Hepatocyte (in vitro differentiated cells): ENCODE measurements around the gene SNRPD3.

ENCODE experiments used
- EZH2phosphoT487 ChIP-seq: fragments of 200-600 bp; sonication (generic); IDR thresholded peaks from one replicate; pipeline ENCODE4 v1.6.1; 2018; ENCODE audit warnings: antibody characterized with exemption, mild to moderate bottlenecking, low read depth, moderate library complexity; ENCODE audit not compliant: unreplicated experiment, severe bottlenecking
- TF ChIP-seq, protein P1 (sequence below): fragments of 200-600 bp; sonication (generic); IDR thresholded peaks from 2 replicates; pipeline ENCODE4 v1.5.1; 2016; ENCODE audit warnings: antibody characterized with exemption, mild to moderate bottlenecking; ENCODE audit not compliant: poor library complexity

DNA sequence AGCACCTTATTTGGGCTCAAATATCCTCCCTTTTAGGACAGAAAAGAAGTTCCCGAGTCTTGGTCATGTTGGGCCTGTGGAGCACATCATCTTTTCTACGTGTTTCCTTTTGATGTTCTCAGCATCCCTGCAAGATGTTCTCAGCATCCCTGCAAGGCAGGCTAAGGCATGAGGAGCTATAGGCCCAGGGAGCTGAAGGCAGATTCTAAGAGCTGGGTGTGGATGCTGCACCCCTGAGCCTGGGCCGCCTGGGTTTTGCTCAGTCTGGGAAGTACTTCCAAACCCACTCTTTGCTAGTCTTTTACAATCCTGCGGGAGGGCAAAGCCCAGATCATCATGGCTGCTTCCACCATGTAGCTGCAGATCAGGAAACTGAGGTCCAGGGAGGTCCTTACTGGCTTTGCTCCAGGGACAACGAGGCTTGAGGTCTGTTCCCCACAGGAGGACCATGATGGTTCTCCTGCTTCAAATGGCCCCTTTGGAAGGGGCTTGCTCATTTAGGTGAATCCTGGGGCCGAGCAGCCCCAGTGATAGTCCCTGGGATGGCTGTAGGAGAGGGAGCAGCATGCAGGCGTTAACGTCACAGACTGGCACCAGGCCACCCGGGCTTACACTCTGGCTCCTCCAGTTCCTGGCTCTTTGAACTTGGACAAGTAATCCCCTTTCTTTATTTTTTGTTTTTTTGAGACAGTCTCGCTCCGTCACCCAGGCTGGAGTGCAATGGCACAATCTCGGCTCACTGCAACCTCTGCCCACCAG, 26.4 kb downstream of the SNRPD3 start:
- TF ChIP-seq, protein P1, sequence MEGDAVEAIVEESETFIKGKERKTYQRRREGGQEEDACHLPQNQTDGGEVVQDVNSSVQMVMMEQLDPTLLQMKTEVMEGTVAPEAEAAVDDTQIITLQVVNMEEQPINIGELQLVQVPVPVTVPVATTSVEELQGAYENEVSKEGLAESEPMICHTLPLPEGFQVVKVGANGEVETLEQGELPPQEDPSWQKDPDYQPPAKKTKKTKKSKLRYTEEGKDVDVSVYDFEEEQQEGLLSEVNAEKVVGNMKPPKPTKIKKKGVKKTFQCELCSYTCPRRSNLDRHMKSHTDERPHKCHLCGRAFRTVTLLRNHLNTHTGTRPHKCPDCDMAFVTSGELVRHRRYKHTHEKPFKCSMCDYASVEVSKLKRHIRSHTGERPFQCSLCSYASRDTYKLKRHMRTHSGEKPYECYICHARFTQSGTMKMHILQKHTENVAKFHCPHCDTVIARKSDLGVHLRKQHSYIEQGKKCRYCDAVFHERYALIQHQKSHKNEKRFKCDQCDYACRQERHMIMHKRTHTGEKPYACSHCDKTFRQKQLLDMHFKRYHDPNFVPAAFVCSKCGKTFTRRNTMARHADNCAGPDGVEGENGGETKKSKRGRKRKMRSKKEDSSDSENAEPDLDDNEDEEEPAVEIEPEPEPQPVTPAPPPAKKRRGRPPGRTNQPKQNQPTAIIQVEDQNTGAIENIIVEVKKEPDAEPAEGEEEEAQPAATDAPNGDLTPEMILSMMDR = no peak
- no peak for TF ChIP-seq EZH2phosphoT487
